H7 (cell line): ENCODE data around the gene PRKCE. TPM values are rescaled to one million over a fixed set of nuclear protein-coding genes. Genes with fewer than 3 reads are reported as not detected.

Source experiments
- DNase-seq: peaks from one replicate; pipeline ENCODE4 v3.0.0; 2012
- H3K27me3 ChIP-seq: 2 replicates; pipeline ENCODE4 v1.6.0; 2011; ENCODE audit warnings: mild to moderate bottlenecking, low read length; ENCODE audit not compliant: control insufficient read depth, insufficient read depth
- H3K36me3 ChIP-seq: replicated peaks from 2 replicates; pipeline ENCODE4 v1.5.1; 2011; ENCODE audit warnings: low read length; ENCODE audit not compliant: control insufficient read depth, insufficient read depth
- H3K4me3 ChIP-seq: 2 replicates; pipeline ENCODE4 v1.5.1; 2011; ENCODE audit warnings: low read depth, mild to moderate bottlenecking, control low read depth, low read length, moderate library complexity; ENCODE audit not compliant: insufficient read depth
- total RNA-seq: library from RNA; depleted of rRNA; stranded (reverse); fragments of >200 nt; shearing (Covaris generic); gene quantifications from 2 replicates; pipeline ENCODE4 v1.2.3, GENCODE V29; 2014

PRKCE gene
- total RNA-seq, 1 experiment from 2014 or later = 1.2 TPM

DNA sequence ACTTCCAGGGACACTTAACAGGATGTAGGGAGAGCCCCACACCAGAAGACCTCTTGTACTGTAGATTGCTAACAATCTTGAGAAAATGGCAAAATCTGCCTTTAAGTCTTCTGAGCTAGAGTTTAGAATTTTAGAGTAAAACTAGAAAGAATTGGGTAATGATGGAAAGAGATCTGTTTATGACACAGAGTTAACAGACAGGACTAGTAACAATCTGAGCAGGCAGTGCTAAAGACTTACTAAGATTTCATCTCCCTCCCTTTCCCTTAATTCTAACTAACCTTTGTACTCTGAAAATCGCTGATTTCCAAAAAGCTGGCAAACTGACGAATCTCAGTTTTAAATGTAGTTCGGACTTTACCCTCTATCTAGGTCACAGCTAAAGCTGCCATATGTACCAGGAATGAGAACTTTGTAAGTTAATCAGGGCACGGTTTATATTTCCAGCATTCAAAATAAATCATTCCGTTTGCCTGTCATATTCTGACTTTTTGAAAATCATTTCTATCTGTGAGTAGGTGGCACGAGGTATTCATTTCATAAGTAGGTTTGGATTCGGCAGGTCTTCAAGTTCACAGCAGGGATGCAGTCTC, 389.2 kb downstream of the PRKCE start:
- Histone ChIP-seq H3K4me3 (no peak overlapping the region), H3K27me3 (no peaks in the 10 kb centered on the region), H3K36me3 (no peaks in the 10 kb centered on the region)
- DNase-seq = no peak

DNA sequence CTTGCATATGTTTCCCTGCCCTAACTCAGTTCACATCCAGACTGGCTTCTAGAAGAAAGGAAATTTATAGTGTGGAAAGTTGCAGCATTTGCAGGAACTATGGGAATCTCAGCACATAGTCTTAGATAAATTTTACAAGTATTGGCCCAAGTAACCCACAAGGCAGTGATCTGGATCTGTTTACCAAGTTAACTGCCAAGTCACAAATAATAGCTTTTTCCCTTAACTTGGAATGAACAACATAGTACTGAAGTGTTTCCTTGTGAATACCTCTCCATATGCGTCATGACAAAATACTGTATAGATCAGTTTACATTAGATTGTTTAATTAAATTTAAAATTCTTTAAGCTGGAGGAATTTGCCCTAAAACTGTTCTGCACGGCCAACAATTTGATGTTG, 390.0 kb downstream of the PRKCE start:
- Histone ChIP-seq H3K36me3 (no peaks in the 10 kb centered on the region), H3K4me3 (no peak overlapping the region), H3K27me3 (no peaks in the 10 kb centered on the region)
- DNase-seq = no peak

DNA sequence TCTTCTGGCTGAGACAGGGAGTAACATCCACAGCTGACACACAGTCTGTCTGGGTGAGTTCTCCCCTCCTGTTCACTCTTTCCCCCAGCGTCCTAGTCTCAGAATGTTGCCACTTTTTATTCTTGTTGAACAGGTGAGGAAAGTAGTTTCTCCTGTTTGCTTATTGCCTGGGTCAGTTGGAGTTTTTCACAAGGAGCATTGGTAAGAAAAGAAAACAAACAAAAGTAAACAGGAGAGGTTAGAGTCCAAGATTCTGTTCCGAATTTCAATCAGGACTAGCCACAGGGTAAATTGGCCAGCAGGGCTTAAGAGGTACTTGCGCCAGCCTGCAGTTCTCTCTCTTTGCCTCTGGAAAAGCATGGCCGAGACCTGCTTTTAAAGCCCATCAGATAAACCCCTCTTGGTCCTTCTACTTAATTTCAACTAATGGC, 390.7 kb downstream of the PRKCE start:
- H3K36me3 ChIP-seq = no peaks in the 10 kb centered on the region
- H3K4me3 ChIP-seq = no peak overlapping the region
- DNase-seq = no peak
- no peaks in the 10 kb centered on the region for H3K27me3 ChIP-seq

DNA sequence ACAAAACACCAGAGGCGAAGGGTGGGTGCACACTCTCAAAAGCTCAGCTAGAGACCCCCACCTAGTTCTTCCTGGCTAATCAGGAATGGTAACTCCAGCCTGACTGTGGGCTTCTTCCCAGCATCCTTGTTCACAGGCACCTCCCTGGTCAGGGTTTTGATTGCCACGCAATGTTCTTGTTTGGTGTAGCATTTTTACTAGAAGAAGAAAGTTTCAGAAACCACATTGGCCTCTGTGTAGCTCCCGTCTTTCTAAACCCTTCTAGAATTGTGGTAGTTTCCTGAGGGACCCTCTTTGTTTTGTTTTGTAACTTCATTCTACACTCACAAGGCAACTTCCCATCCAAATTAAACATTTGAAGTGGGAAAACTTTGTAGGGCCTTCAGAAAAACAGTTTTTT, 391.2 kb downstream of the PRKCE start:
- Histone ChIP-seq H3K27me3 (no peaks in the 10 kb centered on the region), H3K4me3 (no peak overlapping the region), H3K36me3 (no peaks in the 10 kb centered on the region)
- no peak for DNase-seq

DNA sequence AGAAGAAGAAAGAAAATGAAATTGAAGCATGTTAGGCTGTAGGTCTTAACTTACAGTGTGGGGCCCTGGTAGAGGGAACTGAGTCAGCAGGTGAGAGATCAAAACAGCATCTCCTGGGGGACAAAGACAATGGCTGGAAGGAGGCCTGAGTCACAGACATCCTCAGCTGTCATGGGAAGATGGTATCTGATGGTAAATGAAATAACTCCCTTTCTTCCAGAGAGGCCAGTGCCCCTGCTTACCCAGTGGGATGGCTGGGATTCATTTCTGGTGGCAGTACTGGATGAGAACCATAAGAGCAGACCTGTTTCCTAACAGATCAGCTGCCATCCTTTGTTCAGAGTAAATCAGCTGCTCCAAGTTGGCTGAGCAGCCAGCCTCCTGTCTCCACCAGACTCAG, 394.4 kb downstream of the PRKCE start:
- no peak for DNase-seq
- no peaks in the 10 kb centered on the region for H3K36me3 ChIP-seq
- H3K27me3 ChIP-seq = no peaks in the 10 kb centered on the region
- no peak overlapping the region for H3K4me3 ChIP-seq

DNA sequence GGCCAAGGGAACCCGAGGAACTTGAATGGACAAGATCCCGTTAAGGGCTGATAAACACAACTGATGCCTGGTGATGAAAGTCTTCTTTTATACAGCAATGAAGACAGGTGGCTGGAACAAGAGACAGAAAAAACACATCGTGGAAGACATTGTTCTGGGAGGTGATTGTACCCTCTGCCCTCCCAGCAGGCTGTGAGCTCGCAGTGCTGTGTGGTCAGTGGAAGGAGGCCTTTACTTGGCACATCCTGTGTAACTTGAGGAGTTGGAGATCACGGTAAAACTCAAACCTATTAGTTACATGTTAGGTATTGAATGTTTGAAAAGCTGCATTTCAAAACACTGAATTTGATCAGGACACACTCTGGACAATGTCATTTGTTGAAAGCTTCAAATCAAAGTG, 395.8 kb downstream of the PRKCE start:
- no peaks in the 10 kb centered on the region for H3K36me3 ChIP-seq
- H3K27me3 ChIP-seq = no peaks in the 10 kb centered on the region
- no peak for DNase-seq

DNA sequence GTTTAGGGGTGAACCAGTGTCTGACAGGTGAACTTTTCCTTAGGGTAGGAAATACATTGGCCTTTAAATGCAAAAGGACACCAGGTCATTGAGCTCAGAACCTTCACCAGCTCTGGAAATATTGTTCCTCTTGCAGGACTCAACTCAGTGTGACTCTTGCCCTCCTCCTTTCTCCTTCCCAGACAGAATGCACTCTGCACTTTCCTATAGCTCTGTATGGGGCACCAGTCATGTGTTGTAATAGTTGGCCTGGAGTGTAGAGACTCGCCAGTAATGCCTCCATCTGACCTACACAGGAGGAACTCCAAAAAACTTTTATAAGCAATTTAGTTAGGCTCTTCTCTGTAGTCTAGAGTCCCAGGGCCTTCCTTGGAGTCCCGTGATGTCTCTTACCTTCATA, 397.2 kb downstream of the PRKCE start:
- no peaks in the 10 kb centered on the region for H3K36me3 ChIP-seq
- no peak for DNase-seq
- H3K27me3 ChIP-seq = no peaks in the 10 kb centered on the region
- H3K4me3 ChIP-seq = no peak overlapping the region

More for the DNA sequence above, 395.8 kb downstream of the PRKCE start:
- no peak overlapping the region for H3K4me3 ChIP-seq

DNA sequence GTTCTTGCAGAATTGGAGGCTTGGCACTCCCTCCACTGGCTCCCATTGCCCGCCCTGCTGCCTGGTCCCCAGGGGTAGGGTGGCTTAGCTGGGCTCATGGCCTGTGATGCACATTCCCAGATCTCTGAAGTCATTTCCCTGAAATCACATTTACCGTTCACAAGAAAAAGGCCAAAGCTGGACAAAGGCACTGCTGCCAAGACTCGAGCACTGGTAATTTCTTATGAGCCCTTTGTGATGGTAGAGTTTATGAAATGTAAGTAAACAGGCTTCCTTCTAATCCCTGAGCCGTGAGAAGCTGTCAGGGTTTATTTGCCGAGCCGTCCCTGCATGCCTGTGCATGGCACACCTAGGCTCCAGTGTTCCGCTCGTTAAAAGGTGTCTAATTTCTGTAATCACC, 398.6 kb downstream of the PRKCE start:
- H3K4me3 ChIP-seq = no peak overlapping the region
- H3K36me3 ChIP-seq = no peaks in the 10 kb centered on the region
- no peak for DNase-seq
- no peaks in the 10 kb centered on the region for H3K27me3 ChIP-seq

DNA sequence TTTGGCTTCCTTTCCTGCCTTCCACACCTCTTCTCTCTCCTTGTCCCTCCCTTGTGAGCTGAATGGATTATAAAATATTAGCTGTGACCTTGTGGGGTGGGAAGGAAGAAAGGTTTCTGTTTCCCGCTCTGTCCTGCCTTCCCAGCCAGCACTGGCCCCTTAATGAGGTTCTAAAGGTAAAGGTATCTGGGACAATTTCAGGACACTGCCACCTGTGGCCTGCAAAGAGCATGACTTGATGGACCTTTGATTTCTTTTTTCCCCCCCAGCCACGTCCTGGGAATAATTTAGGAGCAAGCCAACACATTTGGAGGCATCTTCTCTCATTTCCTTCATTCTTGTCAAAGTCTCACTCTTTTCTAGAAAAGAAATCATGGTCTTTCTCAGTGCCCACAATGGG, 399.0 kb downstream of the PRKCE start:
- Histone ChIP-seq H3K4me3 (no peak overlapping the region), H3K36me3 (no peaks in the 10 kb centered on the region), H3K27me3 (no peaks in the 10 kb centered on the region)
- peak; percentile 52 for DNase-seq

DNA sequence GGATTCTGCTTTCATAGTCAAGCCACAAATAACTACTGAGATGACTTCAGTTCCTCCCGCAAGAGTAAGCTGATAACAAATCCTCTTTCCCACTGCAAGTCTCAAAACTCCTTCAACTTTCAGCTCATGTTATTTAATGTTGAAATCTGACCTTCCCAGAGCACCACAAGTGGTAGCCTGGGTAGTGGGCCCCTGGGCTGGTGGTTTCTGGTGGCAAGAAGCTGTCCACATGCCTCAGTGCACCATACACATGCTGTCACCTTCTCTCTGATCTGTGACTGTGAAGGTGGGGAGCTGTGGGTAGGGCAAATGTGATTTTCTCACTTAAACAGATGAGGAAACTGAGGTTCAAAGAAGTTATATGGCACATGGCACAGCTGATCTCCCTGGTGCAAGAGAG, 399.6 kb downstream of the PRKCE start:
- H3K27me3 ChIP-seq = no peaks in the 10 kb centered on the region
- no peak overlapping the region for H3K4me3 ChIP-seq
- H3K36me3 ChIP-seq = no peaks in the 10 kb centered on the region
- DNase-seq = no peak

DNA sequence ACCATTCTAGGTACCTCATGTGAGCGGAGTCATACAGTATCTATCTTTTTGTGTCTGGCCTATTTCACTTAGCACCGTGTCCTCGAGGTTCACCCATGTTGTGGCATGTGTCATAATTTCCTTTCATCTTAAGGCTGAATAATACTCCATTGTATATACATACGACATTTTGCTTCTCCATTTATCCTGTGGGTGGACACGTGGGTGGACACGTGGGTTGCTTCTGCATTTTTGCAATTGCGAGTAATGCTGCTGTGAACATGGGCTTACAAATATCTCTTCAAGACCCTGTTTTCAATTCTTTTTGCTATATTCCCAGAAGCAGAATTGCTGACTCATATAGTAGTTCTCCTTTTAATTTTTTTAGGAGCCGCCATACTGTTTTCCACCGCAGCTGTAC, 402.1 kb downstream of the PRKCE start:
- Histone ChIP-seq H3K36me3 (no peaks in the 10 kb centered on the region), H3K27me3 (no peaks in the 10 kb centered on the region), H3K4me3 (no peak overlapping the region)
- DNase-seq = no peak

DNA sequence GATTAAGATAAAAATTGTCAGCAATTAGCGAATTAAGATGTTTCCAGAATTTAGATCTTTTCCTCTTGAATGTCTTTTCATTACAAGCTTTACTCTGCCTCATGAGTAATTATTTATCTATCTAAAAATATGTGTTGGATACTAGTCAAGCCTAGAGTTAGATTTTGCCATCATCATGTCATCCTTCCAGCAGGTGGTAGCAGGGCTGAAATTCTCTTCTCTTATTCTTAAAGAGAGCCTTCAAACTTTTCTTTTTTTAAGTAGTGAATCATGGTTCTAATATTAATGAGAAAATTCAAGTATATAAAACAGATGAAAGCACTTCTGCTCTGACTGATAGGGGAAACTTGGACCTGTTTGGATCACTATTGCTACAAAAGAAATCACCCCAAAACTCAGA, 405.1 kb downstream of the PRKCE start:
- DNase-seq = no peak

DNA sequence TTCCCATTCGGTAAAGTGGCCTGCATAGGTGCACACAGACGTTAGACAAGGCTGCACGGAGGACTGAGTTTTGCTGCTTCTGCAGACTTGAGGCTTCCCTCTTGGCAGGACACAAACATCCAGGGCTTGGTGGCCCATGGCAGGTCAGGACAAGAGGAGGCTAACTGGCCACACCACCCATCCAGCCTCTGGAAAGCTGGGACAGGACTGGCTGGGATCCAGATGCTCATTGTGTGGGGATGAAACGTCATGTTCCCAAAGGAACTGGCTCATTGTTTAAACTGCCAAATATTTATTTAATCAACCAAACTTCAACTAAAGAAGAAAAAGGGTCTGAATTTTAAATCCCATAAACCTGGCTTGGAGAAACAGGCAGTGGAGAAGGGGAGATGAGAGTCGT, 406.7 kb downstream of the PRKCE start:
- no peak for DNase-seq
- Histone ChIP-seq H3K4me3 (no peak overlapping the region), H3K27me3 (no peaks in the 10 kb centered on the region), H3K36me3 (no peaks in the 10 kb centered on the region)

More for the DNA sequence above, 405.1 kb downstream of the PRKCE start:
- no peak overlapping the region for H3K4me3 ChIP-seq
- no peaks in the 10 kb centered on the region for H3K27me3 ChIP-seq
- H3K36me3 ChIP-seq = no peaks in the 10 kb centered on the region

DNA sequence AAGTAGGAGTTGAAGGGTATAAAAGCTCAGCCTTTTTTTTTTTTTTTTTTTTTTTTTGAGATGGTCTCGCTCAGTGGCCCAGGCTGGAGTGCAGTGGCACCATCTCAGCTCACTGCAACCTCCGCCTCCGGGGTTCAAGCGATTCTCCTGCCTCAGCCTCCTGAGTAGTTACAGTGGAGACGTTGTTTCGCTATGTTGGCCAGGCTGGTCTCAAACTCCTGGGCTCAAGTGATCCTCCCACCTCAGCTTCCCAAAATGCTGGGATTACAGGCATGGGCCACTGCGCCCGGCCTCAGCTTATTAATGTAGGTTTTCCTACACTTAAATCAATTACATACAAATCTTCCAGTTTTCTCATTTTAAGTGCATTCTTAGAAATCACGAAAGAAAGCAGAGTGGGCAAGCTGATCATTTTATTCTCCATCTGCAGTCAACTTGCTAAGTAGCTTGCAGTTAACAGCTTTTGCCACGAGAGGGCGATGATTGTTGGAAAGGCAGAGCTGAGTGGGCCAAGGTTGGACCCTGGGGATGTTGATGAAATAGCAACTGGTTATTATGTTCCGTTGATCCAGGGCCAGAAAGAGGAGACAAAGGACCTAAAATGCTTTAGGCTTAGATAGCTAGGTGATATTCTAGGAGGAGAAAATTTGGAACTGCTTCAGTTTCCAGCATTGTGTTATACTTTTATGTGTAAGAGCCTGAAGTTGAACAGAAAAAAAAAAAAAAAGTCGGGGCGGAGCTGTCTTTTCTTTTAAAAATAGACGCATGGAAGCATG, 411.4 kb downstream of the PRKCE start:
- no peaks in the 10 kb centered on the region for H3K27me3 ChIP-seq
- no peak overlapping the region for H3K4me3 ChIP-seq
- H3K36me3 ChIP-seq = no peaks in the 10 kb centered on the region
- peak; percentile 67 for DNase-seq

DNA sequence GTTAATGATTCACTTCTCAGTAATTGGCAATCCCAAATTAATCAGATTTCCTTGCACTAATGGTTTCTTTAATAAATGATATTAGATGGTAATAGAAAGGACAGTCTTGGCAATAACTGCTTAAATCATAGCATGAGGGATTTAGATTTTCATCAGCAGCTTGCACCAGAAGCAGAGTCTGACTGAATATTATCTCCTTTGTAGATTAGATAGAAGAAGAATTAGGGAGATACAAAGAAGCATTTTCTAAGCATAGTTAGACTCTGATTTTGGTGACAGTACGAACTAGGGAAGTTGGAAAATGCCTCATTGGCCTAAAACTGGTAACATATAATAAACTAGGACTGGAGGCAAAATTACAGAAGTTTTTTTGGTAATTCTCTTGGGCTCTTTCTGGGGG, 412.9 kb downstream of the PRKCE start:
- no peak for DNase-seq
- Histone ChIP-seq H3K36me3 (no peaks in the 10 kb centered on the region), H3K4me3 (no peak overlapping the region), H3K27me3 (no peaks in the 10 kb centered on the region)
